H1 (cell line): ENCODE measurements around the gene LIN28A. TPM values are rescaled to one million over a fixed set of nuclear protein-coding genes. Genes with fewer than 3 reads are reported as not detected.

ENCODE experiments used
- CTCF ChIA-PET: fragments of 300-600 bp; sonication (Branson Sonifier 250); formaldehyde crosslinking; loops from one replicate; lab custom pipeline; 2021; ENCODE audit not compliant: partially characterized antibody; lab: Charles Lee
- POLR2A ChIA-PET: fragments of 300-600 bp; sonication (Branson Sonifier 250); formaldehyde crosslinking; loops from one replicate; lab custom pipeline; 2021; ENCODE audit warnings: inconsistent platforms; ENCODE audit not compliant: partially characterized antibody; lab: Charles Lee
- DNase-seq, 2 experiments: peaks; one replicate each; pipeline versions ENCODE4 v3.0.0 to v3.0.0-alpha.2; 2010 to 2022; ENCODE audit warnings: low spot score in 2 of 2, low read depth in 1 of 2, mixed read lengths in 1 of 2
- FAIRE-seq: peaks from 2 replicates; lab custom pipeline; 2011; peaks lifted over from hg19 to GRCh38; lab: Jason Lieb, UNC
- H2AFZ ChIP-seq: 2 replicates; pipeline ENCODE4 v1.8.1; 2012; ENCODE audit warnings: low read length, inconsistent platforms
- H2AK5ac ChIP-seq: 2 replicates; pipeline ENCODE4 v1.6.1; 2013; ENCODE audit warnings: low read depth, low read length
- H2BK120ac ChIP-seq: replicated peaks from 2 replicates; pipeline ENCODE3; 2013; ENCODE audit warnings: low read depth, low read length, inconsistent platforms
- H2BK12ac ChIP-seq: 2 replicates; pipeline ENCODE4 v1.6.1; 2013; ENCODE audit warnings: low read depth, low read length
- H2BK15ac ChIP-seq: 2 replicates; pipeline ENCODE4 v1.6.1; 2013; ENCODE audit warnings: low read length
- H2BK20ac ChIP-seq: 2 replicates; pipeline ENCODE4 v1.6.1; 2013; ENCODE audit warnings: low read length
- H2BK5ac ChIP-seq: 2 replicates; pipeline ENCODE4 v1.6.1; 2013; ENCODE audit warnings: low read depth, low read length
- H3K14ac ChIP-seq: 2 replicates; pipeline ENCODE4 v1.6.1; 2013; ENCODE audit warnings: inconsistent platforms; ENCODE audit not compliant: insufficient read length
- H3K18ac ChIP-seq: 2 replicates; pipeline ENCODE4 v1.6.1; 2013; ENCODE audit warnings: low read length; ENCODE audit errors: extremely low read depth
- H3K23ac ChIP-seq: 2 replicates; pipeline ENCODE4 v1.6.1; 2013; ENCODE audit warnings: inconsistent platforms; ENCODE audit not compliant: insufficient read length
- H3K23me2 ChIP-seq: 2 replicates; pipeline ENCODE4 v1.6.1; 2013; ENCODE audit warnings: low read depth, low read length
- H3K27ac ChIP-seq: 2 replicates; pipeline ENCODE4 v1.6.1; 2011; ENCODE audit warnings: low read depth, low read length, inconsistent platforms
- H3K27me3 ChIP-seq, 4 experiments: replicated peaks in 1 of 4; 1 replicate in 1 of 4; 2 replicates in 3 of 4; pipeline versions ENCODE4 v1.6.1 to v1.8.1; 2011 to 2013; ENCODE audit warnings: low read length in 3 of 4, mild to moderate bottlenecking in 3 of 4, inconsistent platforms in 2 of 4, mixed read lengths in 2 of 4, moderate library complexity in 1 of 4; ENCODE audit not compliant: control insufficient read depth in 3 of 4, insufficient read depth in 3 of 4; ENCODE audit errors: extremely low read depth in 1 of 4
- H3K36me3 ChIP-seq, 4 experiments: 2 replicates each; pipeline versions ENCODE4 v1.6.1 to v1.8.1; 2011 to 2013; ENCODE audit warnings: mild to moderate bottlenecking in 4 of 4, low read length in 3 of 4, moderate library complexity in 2 of 4, control low read depth in 1 of 4, inconsistent platforms in 1 of 4; ENCODE audit not compliant: insufficient read depth in 4 of 4, control insufficient read depth in 2 of 4
- H3K4ac ChIP-seq: replicated peaks from 2 replicates; pipeline ENCODE3; 2013; ENCODE audit warnings: low read length, low read depth, mixed read lengths, inconsistent platforms; ENCODE audit not compliant: insufficient read length
- H3K4me1 ChIP-seq, 4 experiments: replicated peaks in 1 of 4; 1 replicate in 1 of 4; 2 replicates in 3 of 4; pipeline versions ENCODE4 v1.6.1 to v1.8.1; 2011 to 2013; ENCODE audit warnings: low read length in 3 of 4, inconsistent platforms in 2 of 4, mixed read lengths in 1 of 4; ENCODE audit not compliant: insufficient read depth in 4 of 4, control insufficient read depth in 3 of 4
- H3K4me2 ChIP-seq, 2 experiments: 2 replicates each; pipeline versions ENCODE4 v1.6.1 to v1.8.1; 2011 to 2013; ENCODE audit warnings: low read depth in 2 of 2, low read length in 2 of 2, control low read depth in 1 of 2, inconsistent platforms in 1 of 2, mild to moderate bottlenecking in 1 of 2; ENCODE audit not compliant: insufficient read depth in 1 of 2
- H3K4me3 ChIP-seq, 4 experiments: fragments of 200-600, 300-600 bp in 1 of 4; sonication (generic), shearing (Covaris generic), sonication (Bioruptor Twin) in 1 of 4; 2 replicates each; pipeline versions ENCODE4 v1.5.1 to v1.8.1; 2011 to 2016; ENCODE audit warnings: low read length in 4 of 4, low read depth in 3 of 4, control low read depth in 2 of 4, inconsistent platforms in 2 of 4, mild to moderate bottlenecking in 2 of 4, mixed read lengths in 1 of 4, moderate library complexity in 1 of 4; ENCODE audit not compliant: insufficient read depth in 2 of 4; ENCODE audit errors: extremely low read depth in 1 of 4
- H3K56ac ChIP-seq: replicated peaks from 2 replicates; pipeline ENCODE3; 2013; ENCODE audit warnings: low read depth, mild to moderate bottlenecking, mixed read lengths, low read length, inconsistent platforms; ENCODE audit not compliant: insufficient read length
- H3K79me1 ChIP-seq: 2 replicates; pipeline ENCODE4 v1.6.1; 2013; ENCODE audit warnings: low read depth, low read length, control low read depth
- H3K79me2 ChIP-seq, 2 experiments: 2 replicates each; pipeline versions ENCODE4 v1.6.1 to v1.8.1; 2012 to 2013; ENCODE audit warnings: low read length in 2 of 2, mild to moderate bottlenecking in 2 of 2, inconsistent platforms in 1 of 2; ENCODE audit not compliant: insufficient read depth in 2 of 2, control insufficient read depth in 1 of 2
- H3K9ac ChIP-seq, 4 experiments: replicated peaks in 1 of 4; 1 replicate in 1 of 4; 2 replicates in 3 of 4; pipeline versions ENCODE4 v1.6.1 to v1.8.1; 2011 to 2013; ENCODE audit warnings: low read depth in 3 of 4, low read length in 3 of 4, control low read depth in 2 of 4, mild to moderate bottlenecking in 2 of 4, moderate library complexity in 2 of 4, inconsistent platforms in 1 of 4; ENCODE audit errors: extremely low read depth in 1 of 4
- H3K9me3 ChIP-seq, 2 experiments: 2 replicates each; pipeline versions ENCODE4 v1.6.1 to v1.8.1; 2012 to 2013; ENCODE audit warnings: mild to moderate bottlenecking in 2 of 2, moderate library complexity in 2 of 2, control low read depth in 1 of 2, inconsistent platforms in 1 of 2, low read depth in 1 of 2, low read length in 1 of 2, mixed read lengths in 1 of 2; ENCODE audit not compliant: insufficient read depth in 2 of 2
- H4K20me1 ChIP-seq, 2 experiments: replicated peaks in 1 of 2; 2 replicates each; pipeline versions ENCODE3 to v1.8.1; 2011 to 2013; ENCODE audit warnings: inconsistent platforms in 2 of 2, low read length in 2 of 2, mild to moderate bottlenecking in 1 of 2; ENCODE audit not compliant: insufficient read depth in 2 of 2, control insufficient read depth in 1 of 2
- H4K5ac ChIP-seq: 2 replicates; pipeline ENCODE4 v1.6.1; 2013; ENCODE audit warnings: low read length, low read depth, mixed read lengths, inconsistent platforms; ENCODE audit not compliant: insufficient read length
- H4K8ac ChIP-seq: 2 replicates; pipeline ENCODE4 v1.8.0; 2013; ENCODE audit warnings: mild to moderate bottlenecking, moderate library complexity, low read length, inconsistent platforms; ENCODE audit not compliant: insufficient read depth; ENCODE audit errors: extremely low read depth
- H4K91ac ChIP-seq: replicated peaks from 2 replicates; pipeline ENCODE3; 2013; ENCODE audit warnings: low read length, mixed read lengths, inconsistent platforms; ENCODE audit not compliant: insufficient read length
- WGBS, 2 experiments: shearing (Covaris generic) in 1 of 2; methylation state at CpG; one replicate each; pipeline versions ENCODE4 v1.1.6 to v1.1.7; 2013 to 2015; ENCODE audit warnings: low lambda C conversion rate in 2 of 2, mixed read lengths in 2 of 2, inconsistent platforms in 1 of 2, low coverage in 1 of 2, missing lambda C conversion rate in 1 of 2; ENCODE audit not compliant: insufficient replicate concordance in 2 of 2, insufficient coverage in 1 of 2, insufficient read length in 1 of 2; ENCODE audit errors: extremely low coverage in 1 of 2, missing lambda C conversion rate in 1 of 2; 5-methylcytosine and 5-hydroxymethylcytosine counted together
- polyA plus RNA-seq, 7 experiments: library from polyadenylated mRNA; depleted of rRNA in 3 of 7; stranded (reverse) in 5 of 7; unstranded in 2 of 7; fragments of >200 nt in 5 of 7; fragments of 200-250 nt in 2 of 7; gene quantifications; 1 replicate in 5 of 7; 2 replicates in 1 of 7; 4 replicates in 1 of 7; pipeline versions ENCODE4 v1.2.1 to v1.2.3, GENCODE V29; 2011 to 2013; ENCODE audit warnings: missing spikeins in 2 of 7, mixed read lengths in 2 of 7
- total RNA-seq: library from RNA; stranded (reverse); fragmentation: NEBNext Ultra II Directional; extraction: Animal tissue kit (Norgen Biotek cat#: 25700); gene quantifications from 2 replicates; pipeline ENCODE4 v1.2.1, GENCODE V29; 2021

Gene LIN28A
- total and polyA plus RNA-seq, 2 of the 8 experiments (the other 6 are each of a cell fraction or from before 2014, with no cell fraction given) = 403 to 1,486 TPM

DNA sequence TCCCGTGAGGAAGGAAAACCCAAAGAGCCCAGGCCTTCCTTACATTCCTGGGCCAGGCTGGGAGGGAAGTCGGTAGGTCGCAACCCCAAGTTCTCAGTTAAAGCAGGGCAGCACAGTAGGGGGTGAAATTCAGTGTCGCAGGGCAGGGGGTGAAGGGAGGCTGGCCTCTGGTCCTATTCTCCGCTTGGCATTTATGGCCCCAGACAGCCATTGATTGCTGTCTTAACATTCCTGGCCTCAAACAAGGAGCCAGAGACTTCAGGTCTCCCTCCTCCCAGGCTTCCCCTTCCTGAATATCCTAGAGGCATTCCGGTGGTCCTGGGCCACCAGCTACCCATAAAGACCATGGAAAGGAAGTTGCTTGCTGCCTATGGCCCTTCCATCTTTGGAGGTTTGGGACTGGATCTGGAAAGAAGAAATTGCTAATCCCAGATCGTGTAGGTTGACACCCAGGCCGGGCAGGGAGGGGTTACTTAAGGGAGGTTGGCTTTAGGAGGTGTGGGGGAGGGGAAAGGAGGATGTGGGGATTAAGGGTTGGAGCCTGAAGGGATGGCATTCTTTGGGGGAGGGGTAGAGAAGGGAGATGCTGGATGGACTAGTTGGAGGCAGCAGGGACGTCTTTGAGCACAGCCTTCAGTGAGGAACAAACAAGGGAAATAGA lies 1.7 kb downstream of the LIN28A start:
- peak overlapping the region; percentile 24 for H3K14ac ChIP-seq
- no peaks in the 10 kb centered on the region; the same call in 1 of the 2 replicates for H3K79me1 ChIP-seq
- H3K27ac ChIP-seq = peak overlapping the region; percentile 94
- peak overlapping the region; percentile 98 for H4K5ac ChIP-seq
- peak overlapping the region; percentile 76; the same call in 1 of the 2 replicates for H2BK15ac ChIP-seq
- peak overlapping the region; percentile 97 for H2BK12ac ChIP-seq
- peak overlapping the region; percentile 79 to 95 (median 92) for H3K9ac ChIP-seq
- ChIA-PET POLR2A (interaction anchor here (0.5 to 8.6 kb wide), 33 partner anchors 7 to 425 kb away, joined by 3 to 166 read pairs (median 3); partner anchors contain the start of genes DHDDS, HMGN2 and PDIK1L), CTCF (interaction anchor here (0.7 to 3.1 kb wide), 10 partner anchors 8 to 137 kb away, joined by 3 to 16 read pairs (median 4); partner anchors contain the start of gene SH3BGRL3)
- peak overlapping the region; percentile 94 for H4K91ac ChIP-seq
- H4K8ac ChIP-seq = peak overlapping the region; percentile 74; the same call in 1 of the 2 replicates
- H3K9me3 ChIP-seq = no peaks in the 10 kb centered on the region
- H3K23me2 ChIP-seq = peaks cover 29% of the 10 kb centered on the region
- H3K79me2 ChIP-seq = peaks cover 12 to 61% of the 10 kb centered on the region in 2 experiments; a peak in 3 of 4 replicates
- FAIRE-seq (peak; percentile 98), DNase-seq (peak in 1 of 2 experiments; percentile 79)
- H3K4me2 ChIP-seq = peak overlapping the region; percentile 92 to 94
- peak overlapping the region; percentile 78 to 98 (median 89) for H3K4me3 ChIP-seq
- H3K23ac ChIP-seq = no peak overlapping the region
- H2BK5ac ChIP-seq = peak overlapping the region; percentile 99
- H3K27me3 ChIP-seq = no peaks in the 10 kb centered on the region
- peak overlapping the region; percentile 92 for H2BK20ac ChIP-seq
- H3K4ac ChIP-seq = peak overlapping the region; percentile 82
- peaks cover 6 to 33% (median 13%) of the 10 kb centered on the region in 4 experiments for H3K4me1 ChIP-seq
- H4K20me1 ChIP-seq = peaks cover 0 to 10% of the 10 kb centered on the region in 2 experiments
- WGBS, 2 experiments = 0% methylated on average over 9 of the region's 9 CpGs; no CpG with 5 or more reads in 1 of the 2 experiments
- peak overlapping the region; percentile 97 for H3K56ac ChIP-seq
- H3K36me3 ChIP-seq = peaks cover 11 to 56% (median 23%) of the 10 kb centered on the region in 4 experiments
- H2BK120ac ChIP-seq = peak overlapping the region; percentile 71
- H2AK5ac ChIP-seq = peak overlapping the region; percentile 97; the same call in 1 of the 2 replicates
- H3K18ac ChIP-seq = peak overlapping the region; percentile 99
- H2AFZ ChIP-seq = no peak overlapping the region
